GM12801 (cell line): Measurements from ENCODE around the gene WDR89.

Source experiments
- TF ChIP-seq, protein P1 (sequence below): IDR thresholded peaks from one replicate; pipeline ENCODE4 v1.5.1; 2011; ENCODE audit warnings: control low read depth; ENCODE audit not compliant: insufficient read length; ENCODE audit errors: extremely low read depth

Gene WDR89

GRCh38 chr14:63641473-63642228 is at the start of gene WDR89:
Gene WDR89, minus strand, starts transcription at chr14:63641871. Its CDS starts 41,929 bp downstream, at chr14:63599942.
- TF ChIP-seq, protein P1, sequence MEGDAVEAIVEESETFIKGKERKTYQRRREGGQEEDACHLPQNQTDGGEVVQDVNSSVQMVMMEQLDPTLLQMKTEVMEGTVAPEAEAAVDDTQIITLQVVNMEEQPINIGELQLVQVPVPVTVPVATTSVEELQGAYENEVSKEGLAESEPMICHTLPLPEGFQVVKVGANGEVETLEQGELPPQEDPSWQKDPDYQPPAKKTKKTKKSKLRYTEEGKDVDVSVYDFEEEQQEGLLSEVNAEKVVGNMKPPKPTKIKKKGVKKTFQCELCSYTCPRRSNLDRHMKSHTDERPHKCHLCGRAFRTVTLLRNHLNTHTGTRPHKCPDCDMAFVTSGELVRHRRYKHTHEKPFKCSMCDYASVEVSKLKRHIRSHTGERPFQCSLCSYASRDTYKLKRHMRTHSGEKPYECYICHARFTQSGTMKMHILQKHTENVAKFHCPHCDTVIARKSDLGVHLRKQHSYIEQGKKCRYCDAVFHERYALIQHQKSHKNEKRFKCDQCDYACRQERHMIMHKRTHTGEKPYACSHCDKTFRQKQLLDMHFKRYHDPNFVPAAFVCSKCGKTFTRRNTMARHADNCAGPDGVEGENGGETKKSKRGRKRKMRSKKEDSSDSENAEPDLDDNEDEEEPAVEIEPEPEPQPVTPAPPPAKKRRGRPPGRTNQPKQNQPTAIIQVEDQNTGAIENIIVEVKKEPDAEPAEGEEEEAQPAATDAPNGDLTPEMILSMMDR = no peak

DNA sequence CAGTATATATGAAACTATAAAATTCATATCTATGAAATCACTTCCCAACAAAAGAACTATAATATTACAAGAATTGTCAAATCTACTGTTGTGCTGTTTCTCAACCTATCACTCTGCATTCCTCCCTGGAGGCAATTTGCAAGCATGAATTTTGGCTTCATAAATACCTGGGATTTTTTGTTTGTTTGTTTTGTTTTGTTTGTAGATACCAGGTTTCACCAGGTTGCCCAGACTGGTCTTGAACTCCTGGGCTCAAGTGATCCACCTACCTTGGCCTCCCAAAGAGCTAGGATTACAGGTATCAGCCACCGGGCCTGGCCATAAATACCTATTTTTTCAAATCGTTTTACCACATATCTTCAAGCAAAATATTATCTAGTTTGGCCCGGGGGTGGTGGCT is 47.5 kb upstream of the WDR89 start:
- TF ChIP-seq, protein P1 = no peak

- TF ChIP-seq, protein P1 = no peak
These were observed 45.3 kb upstream of the WDR89 start for GRCh38 chr14:63686926-63687325.

DNA sequence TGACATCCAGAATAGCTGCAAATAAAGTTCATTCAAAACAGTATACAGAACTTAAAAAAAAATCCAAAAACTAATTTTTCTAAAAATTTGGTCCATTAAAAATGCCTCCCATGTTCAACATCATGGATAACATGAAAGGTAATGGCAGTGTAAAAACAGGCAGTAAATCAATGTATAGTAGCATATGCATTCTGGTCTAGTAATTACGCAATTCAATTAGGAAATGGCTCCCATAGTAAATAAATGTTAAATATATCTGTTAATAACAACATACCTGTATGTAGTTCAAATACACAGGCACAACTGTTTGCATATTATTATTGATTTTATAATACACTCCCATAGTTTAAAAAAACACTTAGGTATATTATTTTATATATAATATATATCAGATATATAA is 43.7 kb upstream of the WDR89 start:
- TF ChIP-seq, protein P1 = no peak

DNA sequence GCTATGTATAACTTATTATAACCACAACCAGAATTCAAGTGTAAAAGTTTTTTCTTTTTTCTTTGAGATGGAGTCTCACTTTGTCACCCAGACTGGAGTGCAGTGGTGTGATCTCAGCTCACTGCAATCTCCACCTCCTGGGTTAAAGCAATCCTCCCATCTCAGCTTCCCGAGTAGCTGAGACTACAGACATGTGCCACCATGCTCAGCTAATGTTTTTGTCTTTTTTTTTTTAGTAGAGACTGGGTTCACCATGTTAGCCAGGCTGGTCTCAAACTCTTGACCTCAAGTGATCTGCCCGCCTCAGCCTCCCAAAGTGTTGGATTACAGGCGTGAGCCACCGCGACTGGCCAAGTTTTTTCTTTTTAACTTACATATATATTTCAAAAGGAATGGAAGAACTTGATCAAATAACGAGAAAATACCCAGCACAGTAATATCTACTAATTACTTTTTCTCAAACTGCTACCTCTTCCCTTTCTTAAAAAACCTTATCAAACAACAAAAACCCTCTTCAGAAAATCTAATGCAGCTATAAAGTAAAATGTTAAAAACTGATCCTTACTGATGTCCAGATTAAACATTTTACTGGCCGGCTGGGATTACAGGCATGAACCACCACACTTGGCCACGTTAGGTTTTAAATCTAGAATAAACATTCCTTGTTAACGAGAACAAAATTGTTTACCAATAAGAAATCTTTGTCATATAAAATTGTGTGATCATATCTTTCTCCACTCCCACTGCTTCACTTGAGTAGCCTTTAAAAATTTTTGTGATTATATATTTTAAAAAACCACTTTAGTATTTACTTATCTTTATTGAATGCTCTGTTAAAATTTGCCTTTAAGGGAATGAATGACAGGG is 41.3 kb upstream of the WDR89 start:
- TF ChIP-seq, protein P1 = no peak

DNA sequence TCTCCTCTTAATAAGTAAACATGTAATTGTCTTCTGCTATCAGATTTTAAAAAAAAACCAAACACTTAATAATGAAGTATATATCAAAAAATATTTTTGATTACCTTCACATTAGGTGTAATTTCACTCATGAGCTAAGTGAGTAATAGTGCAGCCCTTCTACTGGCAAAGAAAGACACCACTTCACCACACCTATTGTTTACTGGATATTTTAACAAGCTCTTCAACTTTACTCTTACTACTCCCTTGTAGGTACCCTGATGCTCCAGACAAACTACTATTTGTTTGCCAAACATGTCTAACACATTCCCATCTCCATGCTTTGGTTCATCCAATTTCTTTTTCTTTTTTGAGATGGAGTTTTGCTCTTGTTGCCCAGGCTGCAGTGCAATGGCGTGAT is 36.9 kb upstream of the WDR89 start:
- TF ChIP-seq, protein P1 = no peak

- TF ChIP-seq, protein P1 = no peak
These were observed 36.3 kb upstream of the WDR89 start for GRCh38 chr14:63677891-63678379.
